Spinal cord (tissue), 4 donors: ENCODE data around the gene ZNF493. TPM values are rescaled to one million over a fixed set of nuclear protein-coding genes. Genes with fewer than 3 reads are reported as not detected.

Experiments
- polyA plus RNA-seq, 2 donors: library from polyadenylated mRNA; unstranded; fragments of 120-200 nt; gene quantifications; one replicate each; pipeline ENCODE4 v1.2.1, GENCODE V29; 2013; ENCODE audit not compliant: insufficient read length in 2 of 2
- total RNA-seq, 2 donors: library from RNA; depleted of rRNA in 1 of 2; stranded (reverse); fragments of 120-200 nt in 1 of 2; fragments of >200 nt in 1 of 2; gene quantifications; one replicate each; pipeline versions ENCODE4 v1.2.3 to v1.2.4, GENCODE V29; 2013 to 2014

ZNF493 gene
- total and polyA plus RNA-seq, 4 donors = 28.1 to 109 (median 33.7) TPM

Other genes with a start within 250 kb of the ZNF493 start
- 10 to 100 TPM; 25.6 to 43.2 TPM for gene ZNF708, start 67.7 kb upstream of the ZNF493 start, total RNA-seq
- 10 to 100 TPM; 19.5 to 21.3 TPM for gene ZNF708, start 67.7 kb upstream of the ZNF493 start, polyA plus RNA-seq
- 10 to 100 TPM; 24.4 to 27.1 TPM for gene ZNF738, start 38.1 kb upstream of the ZNF493 start, total RNA-seq
- gene ZNF738, start 38.1 kb upstream of the ZNF493 start, polyA plus RNA-seq = 10 to 100 TPM; 36.9 to 37.1 TPM
- 10 to 100 TPM; 20.7 to 23.8 TPM for gene ZNF429, start 108.5 kb downstream of the ZNF493 start, total RNA-seq
- 10 to 100 TPM; 30.4 to 31.1 TPM for gene ZNF429, start 108.5 kb downstream of the ZNF493 start, polyA plus RNA-seq